Measurements from ENCODE around the gene CCDC167.

CCDC167 gene

GRCh38 chr6:37435373-37435772 lies 64.3 kb downstream of the CCDC167 start:
- in situ Hi-C loops (cut with MboI; ENCODE audit: low sequenced_read_pairs): no loop called here

- in situ Hi-C loops (cut with MboI; ENCODE audit: low sequenced_read_pairs): no loop called here
Observed at GRCh38 chr6:37433657-37434271, 65.9 kb downstream of the CCDC167 start.

Measured in HL-60/S4 (cell line).